Smooth muscle cell (in vitro differentiated cells): ENCODE data around the gene BAX. TPM values are rescaled to one million over a fixed set of nuclear protein-coding genes. Genes with fewer than 3 reads are reported as not detected.

Source experiments
- DNase-seq: peaks from one replicate; lab custom pipeline; 2025; ENCODE audit not compliant: unreplicated experiment; lab: John Stamatoyannopoulos, UW
- H2AFZ ChIP-seq: fragments of 200-600 bp; sonication (generic); 2 replicates; pipeline ENCODE4 v1.6.0; 2016; ENCODE audit warnings: antibody characterized with exemption, low read depth, mild to moderate bottlenecking
- H3F3A ChIP-seq: fragments of 200-600 bp; sonication (generic); 2 replicates; pipeline ENCODE4 v1.6.0; 2017; ENCODE audit warnings: antibody characterized with exemption, low read depth
- H3K27ac ChIP-seq: fragments of 200-600 bp; sonication (generic); 2 replicates; pipeline ENCODE4 v1.5.1; 2016; ENCODE audit warnings: low read depth, mild to moderate bottlenecking
- H3K27me3 ChIP-seq: fragments of 200-600 bp; sonication (generic); 2 replicates; pipeline ENCODE4 v1.6.1; 2016; ENCODE audit warnings: low read depth, mild to moderate bottlenecking
- H3K36me3 ChIP-seq: fragments of 200-600 bp; sonication (generic); 2 replicates; pipeline ENCODE4 v1.5.1; 2016; ENCODE audit warnings: low read depth
- H3K4me1 ChIP-seq: fragments of 200-600 bp; sonication (generic); 2 replicates; pipeline ENCODE4 v1.5.1; 2016; ENCODE audit warnings: low read depth
- H3K4me2 ChIP-seq: fragments of 200-600 bp; sonication (generic); 2 replicates; pipeline ENCODE4 v1.6.0; 2016; ENCODE audit warnings: mild to moderate bottlenecking
- H3K4me3 ChIP-seq: fragments of 200-600 bp; sonication (generic); 2 replicates; pipeline ENCODE4 v1.5.1; 2016; ENCODE audit warnings: mild to moderate bottlenecking
- H3K79me2 ChIP-seq: fragments of 200-600 bp; sonication (generic); 2 replicates; pipeline ENCODE4 v1.6.0; 2016; ENCODE audit warnings: low read depth, mild to moderate bottlenecking
- H3K9ac ChIP-seq: fragments of 200-600 bp; sonication (generic); 2 replicates; pipeline ENCODE4 v1.6.0; 2016; ENCODE audit warnings: low read depth
- H3K9me3 ChIP-seq: fragments of 200-600 bp; sonication (generic); replicated peaks from 2 replicates; pipeline ENCODE4 v1.5.1; 2016; ENCODE audit warnings: low read depth
- H4K20me1 ChIP-seq: fragments of 200-600 bp; sonication (generic); 2 replicates; pipeline ENCODE4 v1.6.0; 2016; ENCODE audit warnings: low read depth
- CTCF ChIP-seq: fragments of 200-600 bp; sonication (generic); IDR thresholded peaks from 2 replicates; pipeline ENCODE4 v1.5.1; 2017; ENCODE audit warnings: borderline replicate concordance, mild to moderate bottlenecking, antibody characterized with exemption; ENCODE audit not compliant: insufficient read depth, poor library complexity, severe bottlenecking
- WGBS: methylation state at CpG from one replicate; pipeline ENCODE4 v1.1.7; 2016; ENCODE audit warnings: low lambda C conversion rate; 5-methylcytosine and 5-hydroxymethylcytosine counted together
- polyA plus RNA-seq: library from polyadenylated mRNA; unstranded; fragments of >200 nt; fragmentation: Nextera tagmentation; extraction: Ambion mirVana; gene quantifications from 2 replicates; pipeline ENCODE4 v1.2.1, GENCODE V29; 2016
- total RNA-seq: library from RNA; depleted of rRNA; stranded (reverse); fragments of >200 nt; gene quantifications from 2 replicates; pipeline ENCODE4 v1.2.3, GENCODE V29; 2014

The BAX gene
- total and polyA plus RNA-seq, 2 experiments from 2014 or later = 42.8 to 153 TPM

- H3F3A ChIP-seq = peaks cover 33% of the 10 kb centered on the region
- H3K79me2 ChIP-seq = peaks cover 9% of the 10 kb centered on the region
- H3K4me3 ChIP-seq = no peak overlapping the region
- H3K9me3 ChIP-seq = no peaks in the 10 kb centered on the region
- H3K36me3 ChIP-seq = no peaks in the 10 kb centered on the region
- no peak overlapping the region for H2AFZ ChIP-seq
- peak; percentile 60 for DNase-seq
- no peaks in the 10 kb centered on the region for H3K27me3 ChIP-seq
- TF ChIP-seq CTCF = peak; percentile 90
- H4K20me1 ChIP-seq = peaks cover 48% of the 10 kb centered on the region
- H3K4me2 ChIP-seq = no peak overlapping the region
- H3K27ac ChIP-seq = no peak overlapping the region
- H3K4me1 ChIP-seq = peaks cover 8% of the 10 kb centered on the region
- 26% methylated on average over 19 of the region's 19 CpGs for WGBS
- no peak overlapping the region for H3K9ac ChIP-seq
These were observed 16.3 kb downstream of the BAX start for GRCh38 chr19:48970923-48971395.

- Histone ChIP-seq H3F3A (peaks cover 17% of the 10 kb centered on the region), H3K4me1 (no peaks in the 10 kb centered on the region), H3K9ac (no peak overlapping the region), H2AFZ (no peak overlapping the region), H3K79me2 (no peaks in the 10 kb centered on the region), H3K4me2 (no peak overlapping the region), H3K9me3 (no peaks in the 10 kb centered on the region), H3K27me3 (no peaks in the 10 kb centered on the region), H4K20me1 (peaks cover 15% of the 10 kb centered on the region), H3K27ac (no peak overlapping the region), H3K4me3 (no peak overlapping the region), H3K36me3 (no peaks in the 10 kb centered on the region)
- no peak for TF ChIP-seq CTCF
- WGBS = 91% methylated on average over 13 of the region's 13 CpGs
- DNase-seq = no peak
These were observed 21.5 kb downstream of the BAX start for GRCh38 chr19:48975947-48976847.

GRCh38 chr19:48977061-48977460 lies 22.4 kb downstream of the BAX start:
- H3K9ac ChIP-seq = no peak overlapping the region
- H3K27me3 ChIP-seq = no peaks in the 10 kb centered on the region
- no peaks in the 10 kb centered on the region for H3K9me3 ChIP-seq
- peaks cover 7% of the 10 kb centered on the region for H4K20me1 ChIP-seq
- H2AFZ ChIP-seq = no peak overlapping the region
- no peak overlapping the region for H3K27ac ChIP-seq
- H3K4me3 ChIP-seq = no peak overlapping the region
- H3F3A ChIP-seq = peaks cover 10% of the 10 kb centered on the region
- H3K4me2 ChIP-seq = no peak overlapping the region
- H3K79me2 ChIP-seq = no peaks in the 10 kb centered on the region
- H3K36me3 ChIP-seq = no peaks in the 10 kb centered on the region
- WGBS = 95% methylated on average over 2 of the region's 2 CpGs
- DNase-seq = no peak
- no peaks in the 10 kb centered on the region for H3K4me1 ChIP-seq
- no peak for TF ChIP-seq CTCF

GRCh38 chr19:48982280-48982679 lies 27.6 kb downstream of the BAX start:
- no peak for DNase-seq
- Histone ChIP-seq H3K9ac (no peak overlapping the region), H3K9me3 (no peaks in the 10 kb centered on the region), H3K27ac (no peak overlapping the region), H4K20me1 (peaks cover 17% of the 10 kb centered on the region), H3K27me3 (no peaks in the 10 kb centered on the region), H3K36me3 (no peaks in the 10 kb centered on the region), H3K4me2 (no peak overlapping the region), H3K4me1 (no peaks in the 10 kb centered on the region), H3K4me3 (no peak overlapping the region), H3K79me2 (no peaks in the 10 kb centered on the region), H2AFZ (no peak overlapping the region), H3F3A (no peaks in the 10 kb centered on the region)
- 94% methylated on average over 9 of the region's 9 CpGs for WGBS
- no peak for TF ChIP-seq CTCF
